Caco-2 (cell line): ENCODE data around the gene KCNMB1. TPM values are rescaled to one million over a fixed set of nuclear protein-coding genes. Genes with fewer than 3 reads are reported as not detected.

ENCODE experiments used
- Bru-seq: library from RNA; stranded (reverse); fragments of 400-500 nt; gene quantifications from one replicate; lab custom pipeline; 2021; lab: Mats Ljungman, UMichigan
- BruChase-seq, 2 experiments: library from RNA; stranded (reverse); fragments of 400-500 nt; gene quantifications; one replicate each; lab custom pipeline; 2021; lab: Mats Ljungman, UMichigan
- BruUV-seq: library from RNA; stranded (reverse); fragments of 400-500 nt; replicated peaks from 2 replicates; lab custom pipeline; 2021; lab: Mats Ljungman, UMichigan
- CTCF ChIA-PET: fragments of 300-600 bp; sonication (Branson Sonifier 250); formaldehyde crosslinking; loops from one replicate; lab custom pipeline; 2022; ENCODE audit warnings: antibody characterized with exemption; lab: Charles Lee
- POLR2A ChIA-PET: fragments of 300-600 bp; sonication (Branson Sonifier 250); formaldehyde crosslinking; loops from one replicate; lab custom pipeline; 2022; ENCODE audit warnings: antibody characterized with exemption; lab: Charles Lee
- DNase-seq, 2 experiments: peaks; one replicate each; pipeline versions ENCODE4 v3.0.0 to v3.0.0-alpha.2; 2020 to 2022
- H3K27me3 ChIP-seq: replicated peaks from 2 replicates; pipeline ENCODE4 v1.6.0; 2011; ENCODE audit warnings: low read length; ENCODE audit not compliant: control insufficient read depth, insufficient read depth
- H3K36me3 ChIP-seq: 2 replicates; pipeline ENCODE4 v1.5.1; 2011; ENCODE audit warnings: low read length; ENCODE audit not compliant: control insufficient read depth, insufficient read depth
- H3K4me1 ChIP-seq: fragments of 250-450 bp; sonication (Bioruptor Pico); 2 replicates; pipeline ENCODE4 v1.5.1; 2020; ENCODE audit warnings: mild to moderate bottlenecking
- H3K4me3 ChIP-seq: 2 replicates; pipeline ENCODE4 v1.5.1; 2011; ENCODE audit warnings: low read depth, mild to moderate bottlenecking, control low read depth, low read length
- H3K9me3 ChIP-seq: fragments of 250-450 bp; sonication (Bioruptor Pico); 2 replicates; pipeline ENCODE4 v1.5.1; 2020; ENCODE audit warnings: mild to moderate bottlenecking, moderate library complexity
- H3K27ac Mint-ChIP-seq: one replicate; pipeline ENCODE4 v1.8.0; 2022; ENCODE audit warnings: mixed read lengths; ENCODE audit not compliant: unreplicated experiment
- H3K27me3 Mint-ChIP-seq: one replicate; pipeline ENCODE4 v1.8.0; 2022; ENCODE audit warnings: mixed read lengths; ENCODE audit not compliant: insufficient read depth, unreplicated experiment
- H3K36me3 Mint-ChIP-seq: one replicate; pipeline ENCODE4 v1.8.0; 2022; ENCODE audit warnings: mild to moderate bottlenecking, mixed read lengths; ENCODE audit not compliant: insufficient read depth, unreplicated experiment
- H3K4me1 Mint-ChIP-seq: one replicate; pipeline ENCODE4 v1.8.0; 2022; ENCODE audit warnings: low read depth, mixed read lengths; ENCODE audit not compliant: unreplicated experiment
- H3K4me3 Mint-ChIP-seq: one replicate; pipeline ENCODE4 v1.8.0; 2022; ENCODE audit warnings: mild to moderate bottlenecking, moderate library complexity, mixed read lengths; ENCODE audit not compliant: unreplicated experiment
- H3K9me3 Mint-ChIP-seq: one replicate; pipeline ENCODE4 v1.8.0; 2022; ENCODE audit warnings: mixed read lengths; ENCODE audit not compliant: unreplicated experiment
- CTCF ChIP-seq, 2 experiments: fragments of 200-600 bp in 1 of 2; IDR thresholded peaks; 1 replicate in 1 of 2; 2 replicates in 1 of 2; pipeline versions ENCODE4 v1.5.1 to v1.8.0; 2011 to 2022; ENCODE audit warnings: antibody characterized with exemption in 1 of 2, control low read depth in 1 of 2, inconsistent platforms in 1 of 2, low read depth in 1 of 2, low read length in 1 of 2, mild to moderate bottlenecking in 1 of 2, moderate library complexity in 1 of 2; ENCODE audit not compliant: insufficient read depth in 1 of 2, severe bottlenecking in 1 of 2, unreplicated experiment in 1 of 2
- intact Hi-C: fragments of 100-400 bp; cut with micrococcal nuclease; formaldehyde crosslinking; loops from one replicate; pipeline ENCODE4 v1.10.0; 2022; ENCODE audit not compliant: unreplicated experiment
- long read RNA-seq: library from polyadenylated mRNA; stranded (forward); transcript quantifications from one replicate; pipeline ENCODE4 v2.0.0, GENCODE V29; 2022
- total RNA-seq: library from RNA; stranded (reverse); gene quantifications from 2 replicates; pipeline ENCODE4 v1.2.3, GENCODE V29; 2022

KCNMB1 gene
- not detected in 2 replicates for total RNA-seq
- Bru-seq, nascent RNA = not detected
- BruChase-seq, experiment 1, labeled RNA remaining after a 2-hour chase = not detected
- not detected for BruChase-seq, experiment 2, labeled RNA remaining after a 6-hour chase
- long read RNA-seq = 0 reads

DNA sequence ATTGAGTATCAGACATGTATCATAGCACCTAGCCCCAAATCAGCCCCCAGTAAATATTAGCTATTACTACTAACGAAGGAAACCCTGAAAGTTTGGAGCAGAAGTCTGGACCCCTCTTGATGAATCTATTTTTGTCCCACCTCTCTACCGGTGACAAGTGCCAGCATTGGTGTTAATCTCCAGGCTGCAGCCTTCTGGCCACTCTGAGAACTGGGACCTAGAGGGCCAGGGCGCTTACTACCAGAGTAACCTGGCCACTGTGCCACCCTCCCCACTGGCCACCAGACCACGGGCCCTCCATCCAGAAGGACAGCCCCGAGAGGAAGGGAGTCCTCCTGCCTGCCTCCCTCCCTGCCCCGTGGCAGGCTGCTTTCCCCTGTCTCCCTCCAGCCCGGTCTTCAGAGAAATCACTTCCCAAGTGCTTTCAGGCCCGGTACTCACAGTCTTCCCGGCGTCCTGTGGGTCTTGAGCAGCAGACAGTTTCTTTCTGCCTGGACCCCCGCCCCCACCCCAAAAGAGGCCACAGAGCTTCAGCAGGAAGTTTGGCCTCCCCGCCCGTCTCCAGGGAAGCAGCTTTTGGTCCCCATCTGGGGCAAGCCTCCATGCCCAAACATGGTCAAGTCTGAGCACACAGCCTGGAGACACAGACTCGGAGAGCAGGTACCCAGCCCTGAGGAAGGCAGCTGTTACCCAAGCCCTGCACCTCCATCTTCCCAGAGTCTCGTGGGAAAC is at the start of gene KCNMB1:
Gene KCNMB1 (minus strand): TSS at position 550 of the 732 bp plus-strand sequence. CDS start 3,920 bp downstream, outside the sequence.
- no TSS peak for BruUV-seq
- Mint-ChIP-seq H3K9me3 (no peaks in the 10 kb centered on the region), H3K4me3 (no peak within 1 kb of the TSS), H3K36me3 (no peaks in the 10 kb centered on the region), H3K4me1 (no peaks in the 10 kb centered on the region), H3K27me3 (peaks cover 28% of the 10 kb centered on the region), H3K27ac (no peak within 1 kb of the TSS)
- DNase-seq = no peak
- H3K36me3 ChIP-seq = no peaks in the 10 kb centered on the region
- no peaks in the 10 kb centered on the region for H3K4me1 ChIP-seq
- no peaks in the 10 kb centered on the region for H3K9me3 ChIP-seq
- no peak within 1 kb of the TSS for H3K4me3 ChIP-seq
- H3K27me3 ChIP-seq = no peaks in the 10 kb centered on the region
- no peak for TF ChIP-seq CTCF (IDR thresholded peaks at IDR 0.05; ENCODE audit: insufficient read depth in 1 of 2, low read depth in 1 of 2, low read length in 1 of 2, severe bottlenecking in 1 of 2, unreplicated experiment in 1 of 2)
- CTCF ChIA-PET = no interaction called here
- intact Hi-C loops = no loop called here
- POLR2A ChIA-PET = no interaction called here

GRCh38 chr5:170438581-170438980 is 49.4 kb upstream of the KCNMB1 start:
- Mint-ChIP-seq H3K4me1 (no peaks in the 10 kb centered on the region), H3K4me3 (no peak overlapping the region), H3K27ac (no peak overlapping the region), H3K36me3 (no peaks in the 10 kb centered on the region), H3K27me3 (no peaks in the 10 kb centered on the region), H3K9me3 (no peaks in the 10 kb centered on the region)
- no peaks in the 10 kb centered on the region for H3K9me3 ChIP-seq
- no peak for DNase-seq
- no peaks in the 10 kb centered on the region for H3K36me3 ChIP-seq
- POLR2A ChIA-PET = no interaction called here
- H3K27me3 ChIP-seq = no peaks in the 10 kb centered on the region
- CTCF ChIA-PET = no interaction called here
- no peaks in the 10 kb centered on the region for H3K4me1 ChIP-seq
- no peak for TF ChIP-seq CTCF (IDR thresholded peaks at IDR 0.05; ENCODE audit: insufficient read depth in 1 of 2, low read depth in 1 of 2, low read length in 1 of 2, severe bottlenecking in 1 of 2, unreplicated experiment in 1 of 2)
- no peak overlapping the region for H3K4me3 ChIP-seq
- intact Hi-C loops = no loop called here
- BruUV-seq = no TSS peak

DNA sequence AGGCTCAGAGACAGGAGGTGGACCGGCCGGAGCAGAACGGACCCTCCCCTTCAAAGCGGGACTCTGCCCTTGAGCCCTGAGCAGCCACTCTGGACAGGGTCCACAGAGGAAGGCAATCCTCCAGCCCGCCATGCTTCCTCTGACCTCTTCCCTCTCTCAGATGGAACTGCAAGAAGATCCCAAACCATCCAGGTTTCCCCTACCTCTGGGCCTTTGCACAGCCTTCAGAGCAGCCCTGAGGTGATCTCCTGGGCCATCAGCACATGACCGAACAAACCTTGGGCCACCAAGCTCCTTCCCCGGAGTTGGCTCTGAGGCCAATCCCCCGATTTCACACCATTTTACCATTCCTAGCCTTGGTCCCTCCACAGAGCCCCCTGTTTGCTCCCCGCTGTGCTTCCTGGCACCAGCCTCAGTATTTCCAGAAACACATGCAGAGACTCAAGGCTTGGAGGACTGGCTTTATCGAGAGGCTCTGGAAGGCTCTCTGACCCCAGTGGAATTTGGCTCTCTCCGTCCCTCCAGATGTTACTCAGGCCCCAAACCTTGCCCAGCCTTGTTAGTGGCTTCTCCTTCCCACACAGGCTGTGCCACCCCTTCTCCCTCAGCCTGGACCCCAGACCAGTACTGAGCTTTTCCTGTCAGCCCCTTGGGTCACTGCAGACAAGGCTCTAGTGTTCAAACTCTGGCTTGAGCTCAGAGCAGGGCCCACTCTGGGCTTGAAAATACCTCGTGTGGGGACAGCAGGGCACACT is 48.6 kb upstream of the KCNMB1 start:
- Mint-ChIP-seq H3K4me3 (no peak overlapping the region), H3K36me3 (no peaks in the 10 kb centered on the region), H3K4me1 (no peaks in the 10 kb centered on the region), H3K27ac (no peak overlapping the region), H3K27me3 (peaks cover under 1% of the 10 kb centered on the region), H3K9me3 (peaks cover 3% of the 10 kb centered on the region)
- TF ChIP-seq CTCF (IDR thresholded peaks at IDR 0.05; ENCODE audit: insufficient read depth in 1 of 2, low read depth in 1 of 2, low read length in 1 of 2, severe bottlenecking in 1 of 2, unreplicated experiment in 1 of 2) = no peak
- Histone ChIP-seq H3K4me1 (no peaks in the 10 kb centered on the region), H3K27me3 (no peaks in the 10 kb centered on the region), H3K9me3 (no peaks in the 10 kb centered on the region), H3K4me3 (no peak overlapping the region), H3K36me3 (no peaks in the 10 kb centered on the region)
- ChIA-PET CTCF (no interaction called here), POLR2A (no interaction called here)
- BruUV-seq = no TSS peak
- DNase-seq = no peak
- intact Hi-C loops = no loop called here
